ENCODE measurements around the gene DNAJC12.
"Not testable (repeated sequence)": the region's sequence is repeated elsewhere in the genome, so short reads cannot be mapped to it uniquely, and the experiment has no call there.

Gene DNAJC12

DNA sequence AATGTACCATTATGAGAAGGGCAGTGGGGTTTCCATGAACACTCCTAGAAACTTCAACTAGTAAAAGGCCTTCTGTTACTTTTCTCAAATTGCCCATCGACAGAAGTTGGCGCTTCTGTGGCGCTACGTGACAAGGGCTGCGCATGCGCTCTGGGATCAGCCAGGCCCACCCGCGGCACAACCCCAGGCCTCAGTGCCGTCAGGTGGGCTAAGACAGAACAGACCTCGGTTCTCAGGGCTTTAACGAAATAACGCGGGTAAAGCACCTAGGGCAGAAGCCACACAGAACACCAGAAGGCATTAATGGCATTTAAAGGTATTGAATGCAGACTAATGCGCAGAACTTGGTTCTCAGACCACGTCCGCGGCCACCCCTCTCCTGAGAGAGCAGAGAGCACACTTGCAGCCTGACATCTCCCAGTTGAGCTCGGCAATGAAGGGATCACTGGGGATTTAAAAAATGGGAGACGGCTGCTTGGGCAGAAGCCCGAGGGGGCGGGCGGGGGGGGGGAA lies 74.4 kb downstream of the DNAJC12 start:
- peak; percentile 82 for DNase-seq (ENCODE audit: low spot score)

DNA sequence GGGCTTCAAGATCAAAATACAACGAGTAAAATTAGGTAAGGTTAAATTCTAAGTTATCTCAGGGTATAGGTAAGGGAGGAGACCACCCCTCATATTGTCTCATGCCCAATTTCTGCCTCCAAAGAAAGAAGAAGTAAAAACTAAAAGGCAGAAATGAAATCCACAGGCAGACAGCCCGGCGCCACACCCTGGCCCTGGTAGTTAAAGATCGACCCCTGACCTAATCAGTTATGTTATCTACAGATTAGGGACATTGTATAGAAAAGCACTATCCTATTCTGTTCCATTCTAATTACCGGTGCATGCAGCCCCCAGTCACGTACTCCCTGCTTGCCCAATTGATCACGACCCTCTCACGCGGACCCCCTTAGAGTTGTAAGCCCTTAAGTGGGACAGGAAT lies 75.4 kb downstream of the DNAJC12 start:
- not testable (repeated sequence) for DNase-seq (ENCODE audit: low spot score)

GRCh38 chr10:67760272-67760671 lies 77.7 kb downstream of the DNAJC12 start:
- DNase-seq (ENCODE audit: low spot score) = no peak

All from CD4-positive, alpha-beta T cell treated with Interleukin-2 at 100 ng/mL for 4 hours (primary cell).